C1 segment of cervical spinal cord (tissue), 14 donors: ENCODE results near the gene ANKRD12.

Source experiments
- DNase-seq, 14 donors: peaks; one replicate each; lab custom pipeline; 2025; lab: John Stamatoyannopoulos, UW

ANKRD12 gene

DNA sequence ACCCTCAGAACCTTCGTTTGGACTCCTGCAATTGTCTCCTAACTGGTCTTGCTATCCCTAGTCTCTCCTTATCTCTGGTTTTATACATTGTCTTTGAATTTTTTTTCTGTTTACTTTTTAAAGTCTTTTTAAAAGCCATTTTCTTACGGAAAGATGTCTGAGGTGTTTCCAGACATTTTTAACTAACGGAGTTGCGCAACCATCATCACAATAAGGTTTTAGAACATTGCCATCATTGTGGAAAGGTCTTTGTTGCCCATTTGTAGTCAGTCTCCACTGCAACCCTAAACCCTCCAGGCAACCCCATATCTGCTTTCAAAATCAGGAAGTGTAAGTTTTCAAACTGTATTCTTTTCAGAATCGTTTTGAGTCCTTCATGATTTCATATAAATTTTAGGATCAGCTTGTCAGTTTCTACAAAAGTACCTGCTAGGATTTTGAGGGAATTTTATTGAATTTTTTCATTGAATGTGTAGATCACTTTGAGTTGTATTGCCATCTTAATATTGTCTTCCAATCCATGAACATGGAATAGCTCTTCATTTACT lies 46.3 kb downstream of the ANKRD12 start:
- DNase-seq = no peak

GRCh38 chr18:9184998-9185613 lies 48.5 kb downstream of the ANKRD12 start:
- no peak for DNase-seq

DNA sequence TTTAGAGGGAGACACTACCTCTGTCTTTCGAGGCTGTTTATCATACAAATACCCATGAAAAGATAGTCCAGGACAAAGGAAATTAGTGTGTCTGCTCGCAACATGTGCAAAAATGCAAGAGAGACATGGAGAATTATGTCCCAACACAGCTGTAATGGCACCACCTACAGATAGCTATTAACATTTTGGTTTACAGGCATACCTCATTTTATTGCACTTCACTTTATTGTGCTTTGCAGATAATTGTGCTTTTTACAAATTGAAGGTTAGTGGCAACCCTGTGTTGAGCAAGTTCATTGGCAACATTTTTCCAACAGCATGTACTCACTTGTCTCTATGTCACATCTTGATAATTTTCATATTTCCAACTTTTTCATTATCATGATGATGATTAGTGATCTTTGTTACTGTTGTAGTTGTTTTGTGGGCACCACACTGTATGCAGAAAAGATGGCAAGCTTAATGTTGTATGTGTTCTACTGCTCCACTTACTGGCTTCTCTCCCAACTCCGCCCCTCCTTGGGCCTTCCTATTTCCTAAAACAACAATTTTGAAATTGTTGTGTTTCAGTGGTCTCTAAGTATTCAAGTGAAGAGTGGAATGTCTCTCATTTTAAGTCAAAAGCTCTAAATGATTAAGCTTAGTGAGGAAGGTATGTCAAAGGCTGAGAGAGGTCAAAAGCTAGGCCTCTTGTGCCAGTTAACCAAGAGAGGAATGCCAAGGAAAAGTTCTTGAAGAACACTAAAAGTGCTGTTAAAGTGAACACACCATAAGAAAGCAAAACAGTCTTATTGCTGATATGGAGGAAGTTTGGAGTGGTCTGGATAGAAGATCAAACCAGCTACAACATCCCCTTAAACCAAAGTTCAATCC lies 52.0 kb downstream of the ANKRD12 start:
- no peak for DNase-seq

- no peak for DNase-seq
These were observed 52.9 kb downstream of the ANKRD12 start for GRCh38 chr18:9189491-9189890.

GRCh38 chr18:9191658-9192256 lies 55.2 kb downstream of the ANKRD12 start:
- DNase-seq = no peak

- DNase-seq = no peak
These were observed 56.5 kb downstream of the ANKRD12 start for GRCh38 chr18:9193031-9193430.

DNA sequence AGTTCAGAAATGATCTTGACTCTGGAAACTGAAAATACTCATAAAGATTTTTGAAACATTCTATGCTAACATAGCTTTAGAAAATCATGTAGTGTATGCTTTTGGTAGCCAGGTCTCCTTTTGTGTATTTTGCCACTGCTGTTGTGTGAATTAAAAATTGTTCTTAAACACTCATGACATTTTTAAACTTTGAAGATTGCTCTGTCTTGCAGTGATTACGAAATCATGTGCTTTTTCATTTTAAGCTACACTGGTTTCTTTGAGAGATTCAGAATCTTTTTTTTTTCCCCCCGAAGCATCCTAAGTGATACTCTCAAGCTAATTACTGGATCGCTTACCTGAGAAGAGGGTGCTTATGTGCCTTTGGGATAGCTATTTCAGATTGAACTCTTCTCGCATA lies 60.0 kb downstream of the ANKRD12 start:
- DNase-seq = no peak

DNA sequence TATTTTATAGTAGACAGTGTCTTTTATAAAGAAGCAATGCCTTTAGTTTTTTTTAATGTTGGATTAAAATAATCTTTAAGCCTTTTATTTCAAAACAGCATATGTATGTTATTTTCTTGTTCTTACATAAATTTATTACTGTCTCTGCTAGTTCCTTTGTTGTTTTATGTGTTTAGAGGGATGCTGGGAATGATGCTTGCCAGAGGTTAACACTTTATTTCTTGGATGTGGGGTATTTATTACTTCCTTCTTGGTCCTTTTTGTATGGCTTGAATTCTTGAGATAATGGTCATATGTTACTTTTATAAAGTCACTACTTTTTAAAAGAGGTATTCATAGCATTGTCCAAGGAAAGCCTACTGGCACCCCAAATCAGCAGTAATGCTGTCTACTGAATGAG lies 63.1 kb downstream of the ANKRD12 start:
- no peak for DNase-seq

DNA sequence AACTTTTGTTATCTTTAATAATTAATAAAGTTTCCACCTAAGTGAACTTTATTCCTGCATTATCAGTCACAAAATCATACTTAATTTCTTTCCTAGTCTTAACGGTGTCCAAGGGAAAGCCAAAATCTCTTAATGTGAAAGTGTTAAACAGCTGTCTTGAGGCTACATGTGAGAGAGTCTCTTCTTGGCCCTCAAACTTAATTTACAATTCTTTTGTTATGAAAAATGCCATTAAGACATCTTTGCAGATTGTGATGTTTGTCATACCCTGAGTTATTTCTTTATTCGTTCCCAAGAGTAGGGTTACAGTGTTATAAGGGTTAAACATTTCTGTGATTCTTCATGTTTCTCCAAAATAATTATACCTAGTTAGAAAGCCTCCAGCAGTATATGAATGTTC lies 64.6 kb downstream of the ANKRD12 start:
- no peak for DNase-seq

GRCh38 chr18:9204659-9205058 lies 68.1 kb downstream of the ANKRD12 start:
- no peak for DNase-seq

DNA sequence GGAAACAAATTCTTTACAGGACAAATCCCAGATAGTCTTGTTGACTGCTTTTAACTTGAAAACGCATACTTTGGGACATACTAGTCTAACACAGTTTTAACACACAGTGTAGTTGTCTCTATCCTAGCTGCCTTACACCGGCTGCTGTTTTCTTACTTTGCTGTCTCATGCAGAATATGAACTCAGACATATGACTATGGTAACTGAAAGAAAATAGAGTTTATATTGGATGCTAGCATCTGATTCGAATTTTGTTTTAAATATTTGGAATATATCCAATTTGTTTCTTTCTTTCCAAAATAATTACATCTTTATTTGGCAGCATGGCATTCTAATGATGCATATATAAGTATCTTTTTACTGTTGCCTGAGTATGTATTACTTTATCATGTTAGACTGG lies 69.8 kb downstream of the ANKRD12 start:
- no peak for DNase-seq

DNA sequence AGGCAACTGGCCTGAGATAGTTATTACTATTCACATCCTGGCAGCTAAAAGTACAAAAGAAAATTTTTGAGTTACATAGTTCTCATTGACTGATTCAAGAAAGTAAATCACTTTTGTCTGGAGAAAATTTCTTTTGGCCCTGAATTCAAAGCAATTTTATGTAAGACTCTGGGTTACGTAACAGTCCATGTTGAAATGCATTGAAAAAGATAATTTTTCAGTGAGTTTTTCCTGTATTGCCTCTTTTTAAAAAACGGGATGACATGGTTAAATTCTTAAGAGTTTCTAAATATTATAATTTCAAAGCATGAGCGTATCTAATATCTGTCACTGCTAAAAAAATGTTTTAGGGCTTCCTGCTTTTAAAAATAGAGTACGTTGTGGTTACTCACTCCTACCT lies 72.7 kb downstream of the ANKRD12 start:
- no peak for DNase-seq

DNA sequence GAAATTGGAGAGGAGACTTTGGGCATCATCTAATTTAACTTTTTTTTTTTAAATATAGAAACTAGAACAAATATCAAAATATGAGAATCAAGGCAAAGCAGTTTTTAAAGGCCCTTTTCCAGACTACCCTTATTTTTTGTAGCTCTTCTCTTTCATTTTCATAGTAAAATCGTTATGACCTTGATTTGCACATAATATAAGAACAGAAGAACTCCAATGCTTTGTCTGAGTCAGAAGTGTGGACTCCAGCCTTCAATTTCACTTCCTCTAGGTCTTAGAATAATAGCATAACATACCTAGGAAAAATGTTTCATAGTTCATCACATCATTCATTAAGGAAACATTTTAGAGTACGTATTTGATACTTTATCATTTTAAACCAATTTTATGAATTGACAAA lies 74.4 kb downstream of the ANKRD12 start:
- DNase-seq = no peak

DNA sequence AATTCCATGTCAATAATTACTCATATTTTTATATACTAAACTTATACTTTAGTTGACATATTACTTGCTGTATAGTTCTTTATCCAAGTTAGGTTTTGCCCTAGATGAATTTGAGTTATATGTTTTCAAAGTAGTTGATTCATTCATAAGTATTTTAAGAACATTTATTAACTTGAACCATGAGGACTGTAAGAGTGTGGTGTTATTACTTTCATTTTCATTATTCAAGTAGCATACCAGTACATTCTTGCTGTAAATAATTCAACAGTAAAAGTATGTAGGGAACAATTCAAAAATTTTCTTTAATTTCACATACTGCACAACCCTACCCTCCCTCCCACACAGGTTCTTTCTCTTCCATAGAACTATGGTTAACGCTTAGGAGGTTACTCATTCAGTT lies 75.4 kb downstream of the ANKRD12 start:
- DNase-seq = no peak

DNA sequence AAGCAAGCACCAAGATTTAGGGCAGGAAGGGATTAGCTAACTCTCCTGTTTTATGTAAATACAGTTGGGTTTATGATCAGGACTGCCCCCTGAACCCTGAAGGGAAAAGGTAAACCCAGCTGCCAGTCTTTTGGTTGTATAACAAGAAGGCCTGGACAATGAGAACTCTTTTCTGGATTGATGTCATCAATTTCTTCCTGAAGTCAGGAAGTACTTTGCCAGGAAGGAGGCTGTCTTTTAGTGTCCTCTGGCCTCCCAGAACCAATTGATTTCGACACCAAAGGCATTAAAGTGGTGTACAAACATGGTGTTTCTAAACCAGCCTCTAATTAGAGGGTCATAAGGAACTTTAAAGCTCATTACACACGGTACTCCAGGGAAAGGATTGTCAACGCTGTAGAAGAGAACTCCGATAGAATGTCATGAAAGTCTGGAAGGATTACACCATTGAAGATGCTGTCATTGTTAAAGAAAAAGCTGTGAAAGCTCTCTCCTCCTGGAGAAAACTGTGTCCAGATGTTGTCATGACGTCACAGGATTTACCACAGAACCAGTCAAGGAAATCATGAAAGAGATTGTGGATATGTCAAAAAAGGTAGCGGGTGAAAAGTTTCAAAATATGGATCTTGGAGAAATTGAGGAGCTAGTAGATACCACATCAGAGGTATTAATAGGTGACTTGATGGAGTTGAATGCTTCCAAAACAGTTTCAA lies 78.8 kb downstream of the ANKRD12 start:
- DNase-seq = no peak

DNA sequence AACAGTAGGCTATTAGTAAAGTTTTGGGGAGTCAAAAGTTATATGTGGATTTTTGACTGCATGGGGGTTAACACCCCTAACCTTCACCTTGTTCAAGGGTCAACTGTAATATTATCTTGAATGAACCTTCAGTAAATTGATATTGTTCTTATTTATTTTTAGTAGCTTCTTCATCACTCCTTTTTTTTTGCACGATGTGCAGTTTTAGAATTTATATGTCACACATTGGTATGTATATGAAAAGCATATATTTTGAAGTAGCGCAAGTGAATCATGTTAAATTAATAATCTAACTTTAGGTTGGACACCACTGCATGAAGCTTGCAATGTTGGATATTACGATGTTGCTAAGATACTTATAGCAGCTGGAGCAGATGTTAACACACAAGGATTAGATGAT lies 79.9 kb downstream of the ANKRD12 start:
- no peak for DNase-seq

- no peak for DNase-seq
These were observed 81.3 kb downstream of the ANKRD12 start for GRCh38 chr18:9217743-9218451.

DNA sequence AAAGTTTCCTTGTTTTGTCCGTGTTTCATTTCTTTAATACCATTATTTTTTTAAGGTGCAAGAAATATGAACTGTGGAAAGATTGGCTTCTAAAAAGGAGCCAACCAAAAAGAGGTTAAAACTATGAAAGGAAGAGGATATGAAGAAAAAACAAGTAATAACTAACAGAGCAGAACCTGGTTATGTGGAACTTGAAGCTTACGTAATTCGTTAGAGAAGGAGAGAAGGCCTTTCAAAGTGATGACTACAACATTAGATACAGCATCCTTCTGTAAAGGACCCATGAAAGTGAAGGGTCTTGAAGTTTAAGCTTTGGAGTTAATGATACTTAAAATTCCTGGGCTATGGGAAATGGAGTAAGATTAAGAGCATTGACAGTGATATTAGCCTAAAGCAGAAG lies 84.5 kb downstream of the ANKRD12 start:
- no peak for DNase-seq

- DNase-seq = no peak
These were observed 85.1 kb downstream of the ANKRD12 start for GRCh38 chr18:9221661-9222060.

- no peak for DNase-seq
These were observed 86.8 kb downstream of the ANKRD12 start for GRCh38 chr18:9223356-9223755.

GRCh38 chr18:9226463-9226862 lies 89.9 kb downstream of the ANKRD12 start:
- DNase-seq = no peak
